Cardiac fibroblast (primary cell): ENCODE measurements around the gene YIF1A.
A peak's percentile ranks its signal among the peaks of the same experiment; 100 is the strongest.
"Not testable (repeated sequence)": the region's sequence is repeated elsewhere in the genome, so short reads cannot be mapped to it uniquely, and the experiment has no call there.

ENCODE experiments used
- DNase-seq, 2 donors: peaks; one replicate each; pipeline versions ENCODE4 v3.0.0 to v3.0.0-alpha.2; 2010; ENCODE audit warnings: low read depth in 2 of 2
- H3K4me3 ChIP-seq, 2 donors: replicated peaks in 1 of 2; 1 replicate in 1 of 2; 2 replicates in 1 of 2; pipeline ENCODE4 v1.5.1; 2011; ENCODE audit warnings: low read depth in 2 of 2, low read length in 2 of 2, mild to moderate bottlenecking in 2 of 2, moderate library complexity in 1 of 2
- CTCF ChIP-seq: IDR thresholded peaks from one replicate; pipeline ENCODE4 v1.5.1; 2011; ENCODE audit warnings: low read depth, mild to moderate bottlenecking, low read length, inconsistent platforms

YIF1A gene

GRCh38 chr11:66262191-66262590, 26.8 kb downstream of the YIF1A start:
- DNase-seq: no peak
- H3K4me3 ChIP-seq: no peak overlapping the region
- no peak for TF ChIP-seq CTCF

- H3K4me3 ChIP-seq: no peak overlapping the region
- no peak for TF ChIP-seq CTCF
- DNase-seq: no peak
Measured at GRCh38 chr11:66261578-66261977, 27.4 kb downstream of the YIF1A start.

GRCh38 chr11:66259956-66260355, 29.0 kb downstream of the YIF1A start:
- H3K4me3 ChIP-seq: no peak overlapping the region

GRCh38 chr11:66259225-66259624, 29.7 kb downstream of the YIF1A start:
- TF ChIP-seq CTCF: no peak
- H3K4me3 ChIP-seq: no peak overlapping the region
- DNase-seq: no peak

More at GRCh38 chr11:66259956-66260355, 29.0 kb downstream of the YIF1A start:
- TF ChIP-seq CTCF: no peak
- no peak for DNase-seq

- no peak for DNase-seq
- H3K4me3 ChIP-seq: peak overlapping the region; percentile 95 to 97
- no peak for TF ChIP-seq CTCF
Measured at GRCh38 chr11:66258473-66258893, 30.5 kb downstream of the YIF1A start.

- DNase-seq, H3K4me3 ChIP-seq: not testable (repeated sequence)
Measured at GRCh38 chr11:66253081-66253480, 35.9 kb downstream of the YIF1A start.

GRCh38 chr11:66251809-66252208, 37.1 kb downstream of the YIF1A start:
- no peak overlapping the region for H3K4me3 ChIP-seq
- TF ChIP-seq CTCF: no peak
- no peak for DNase-seq
